HAP-1 (cell line): Measurements from ENCODE around the gene SERPINB1.
"Not testable (repeated sequence)": the region's sequence is repeated elsewhere in the genome, so short reads cannot be mapped to it uniquely, and the experiment has no call there.

Experiments used
- DNase-seq, 2 experiments: peaks; one replicate each; pipeline ENCODE4 v3.0.0-alpha.2; 2016 to 2020; ENCODE audit warnings: low spot score in 2 of 2
- H3K27me3 ChIP-seq: fragments of 250-450 bp; sonication (Bioruptor Pico); 2 replicates; pipeline ENCODE4 v1.5.1; 2020; ENCODE audit warnings: low read depth, mild to moderate bottlenecking, moderate library complexity
- H3K36me3 ChIP-seq: fragments of 250-450 bp; sonication (Bioruptor Pico); replicated peaks from 2 replicates; pipeline ENCODE4 v1.5.1; 2020; ENCODE audit warnings: mild to moderate bottlenecking
- H3K4me1 ChIP-seq: fragments of 250-450 bp; sonication (Bioruptor Pico); 2 replicates; pipeline ENCODE4 v1.5.1; 2020; ENCODE audit warnings: mild to moderate bottlenecking
- H3K4me3 ChIP-seq: fragments of 250-450 bp; sonication (Bioruptor Pico); 2 replicates; pipeline ENCODE4 v1.5.1; 2020; ENCODE audit warnings: mild to moderate bottlenecking, moderate library complexity
- H3K9me3 ChIP-seq: fragments of 250-450 bp; sonication (Bioruptor Pico); 2 replicates; pipeline ENCODE4 v1.5.1; 2020; ENCODE audit warnings: mild to moderate bottlenecking, moderate library complexity
- in situ Hi-C: fragments of 300-500 bp; cut with MboI; formaldehyde crosslinking; loops from 3 replicates; pipeline ENCODE4 v1.14.3; 2020; ENCODE audit warnings: low sequenced_read_pairs, inconsistent platforms, mixed read lengths

SERPINB1 gene

DNA sequence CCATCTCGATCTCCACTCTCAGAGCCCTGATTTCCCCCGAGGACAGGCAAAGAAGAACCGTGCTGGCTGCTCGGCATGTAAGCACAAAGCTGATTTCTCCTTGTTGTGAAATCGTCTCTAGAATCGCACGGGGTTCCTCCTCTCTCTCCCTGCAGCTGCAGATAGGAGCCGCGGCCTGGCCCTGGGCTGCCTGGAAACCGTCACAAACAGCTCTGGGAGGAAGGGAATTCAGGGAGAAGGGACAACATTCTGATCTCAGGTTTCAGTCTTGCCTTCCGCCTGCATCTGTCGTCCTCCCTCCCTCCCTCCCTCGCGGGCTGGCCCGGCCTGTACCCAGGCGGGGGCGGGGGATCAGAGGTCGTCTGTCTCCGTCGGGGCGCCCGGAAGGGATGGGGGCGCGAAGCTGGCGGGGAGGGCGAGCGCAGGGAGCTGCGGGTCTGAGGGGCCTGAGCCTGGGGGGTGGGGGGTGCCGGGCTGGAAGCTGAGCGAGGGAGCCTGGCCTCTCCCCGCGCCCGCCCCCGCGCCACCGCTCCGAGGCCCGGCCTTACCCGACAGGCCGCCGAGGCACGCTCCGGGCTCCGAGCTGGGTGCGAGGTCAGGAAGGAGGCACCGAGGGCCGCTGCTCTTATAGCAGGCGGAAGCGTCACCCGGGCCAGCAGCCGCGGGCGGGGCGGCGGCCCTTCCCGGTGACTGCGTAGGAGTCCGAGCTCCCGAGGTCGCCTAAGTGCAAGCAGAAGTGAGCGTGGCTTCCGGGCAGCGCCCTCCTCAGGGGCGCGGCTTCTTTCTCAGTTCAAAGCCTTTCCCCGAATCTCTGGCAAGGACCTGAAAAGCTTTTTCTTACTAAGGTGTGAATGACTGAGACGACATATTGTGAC is at the start of gene SERPINB1:
TSS of gene SERPINB1 (minus strand) at position 600 of the 875 bp plus-strand sequence. CDS start 1,277 bp downstream, outside the sequence.
- Histone ChIP-seq H3K27me3 (no peaks in the 10 kb centered on the region), H3K36me3 (0 out of 2 replicates have a peak, but pooled peaks cover 3% of the 10 kb centered on the region), H3K4me1 (peaks cover 31% of the 10 kb centered on the region), H3K9me3 (no peaks in the 10 kb centered on the region), H3K4me3 (peak within 1 kb of the TSS; percentile 31)
- DNase-seq = peak; percentile 81 to 86
- in situ Hi-C loops = loop anchor here (5.0 kb wide), 1 partner anchor 216 kb away; no protein-coding TSS in a partner anchor

DNA sequence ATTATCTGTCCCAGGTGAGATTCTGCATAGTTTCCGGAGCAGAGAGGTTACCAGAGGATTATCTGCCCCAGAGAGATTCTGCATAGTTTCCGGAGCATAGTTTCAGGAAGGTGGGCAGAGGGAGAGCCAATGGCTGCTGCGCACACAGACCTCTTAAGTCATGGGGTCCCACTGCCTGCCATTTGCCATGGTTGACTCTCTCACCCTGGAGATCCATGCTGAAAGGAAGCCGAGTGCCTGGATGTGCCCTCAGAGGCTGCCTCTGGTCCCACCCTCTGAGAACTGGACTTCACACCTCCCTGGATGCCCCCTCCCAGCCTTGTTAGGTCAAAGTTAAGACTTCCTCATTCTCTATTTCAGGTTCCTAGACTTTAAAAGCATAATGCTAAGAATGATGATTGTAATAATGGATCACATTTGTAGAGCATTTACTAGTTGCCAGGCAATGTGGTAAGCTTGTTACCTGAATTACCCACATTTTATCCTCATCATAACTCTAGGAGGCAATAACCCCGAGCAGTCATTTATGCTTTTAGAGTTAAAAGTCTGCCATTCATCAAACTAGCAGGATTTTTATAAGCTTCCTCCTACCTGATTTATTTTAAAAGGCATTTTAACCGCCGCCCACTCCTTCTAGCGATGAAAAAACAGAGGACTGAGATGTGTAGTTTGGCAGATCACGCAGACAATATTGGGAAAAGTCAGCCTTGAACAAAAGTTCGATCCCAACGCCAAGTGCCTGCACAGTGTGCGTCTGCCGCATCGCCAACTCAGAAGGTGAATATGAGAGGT is 49.5 kb upstream of the SERPINB1 start:
- DNase-seq = no peak
- no peak overlapping the region for H3K4me3 ChIP-seq
- in situ Hi-C loops = no loop called here
- H3K27me3 ChIP-seq = no peaks in the 10 kb centered on the region
- peaks cover 61% of the 10 kb centered on the region for H3K36me3 ChIP-seq
- H3K9me3 ChIP-seq = no peaks in the 10 kb centered on the region
- H3K4me1 ChIP-seq = no peaks in the 10 kb centered on the region

DNA sequence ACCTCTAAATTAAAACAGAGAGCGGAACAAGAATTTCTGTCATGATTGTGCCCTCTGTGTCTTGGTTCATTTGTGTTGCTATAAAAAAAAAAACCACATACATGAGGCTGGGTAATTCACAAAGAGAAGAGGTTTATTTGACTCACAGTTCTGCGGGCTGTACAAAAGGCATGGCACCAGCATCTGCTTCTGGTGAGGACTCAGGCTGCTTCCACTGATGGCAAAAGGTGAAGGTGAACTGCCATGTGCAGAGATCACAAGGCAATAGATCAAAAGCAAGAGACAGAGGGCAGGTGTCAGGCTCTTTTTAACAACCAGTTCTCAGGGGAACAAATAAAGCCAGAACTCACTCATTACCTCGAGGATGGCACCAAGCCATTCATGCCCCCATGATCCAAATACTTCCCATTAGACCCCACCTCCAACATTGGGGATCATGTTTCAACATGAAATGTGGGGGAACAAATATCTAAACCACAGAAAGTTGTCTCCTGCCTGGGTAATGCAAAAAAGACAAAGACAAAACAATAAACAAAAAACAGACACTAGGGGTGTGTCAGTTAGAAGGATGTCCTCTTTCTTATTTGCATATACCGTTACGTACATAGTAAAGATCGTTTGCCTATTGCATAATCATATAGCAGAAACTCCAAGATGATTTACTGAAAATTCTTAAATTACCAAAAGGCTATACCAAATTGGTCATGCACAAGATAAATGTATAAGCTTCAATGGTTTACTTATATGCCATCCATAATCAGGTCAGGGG is 44.5 kb upstream of the SERPINB1 start:
- no peaks in the 10 kb centered on the region for H3K4me1 ChIP-seq
- no peaks in the 10 kb centered on the region for H3K27me3 ChIP-seq
- peaks cover 17% of the 10 kb centered on the region for H3K36me3 ChIP-seq
- in situ Hi-C loops = no loop called here
- no peak overlapping the region for H3K4me3 ChIP-seq
- no peak for DNase-seq
- no peaks in the 10 kb centered on the region for H3K9me3 ChIP-seq

DNA sequence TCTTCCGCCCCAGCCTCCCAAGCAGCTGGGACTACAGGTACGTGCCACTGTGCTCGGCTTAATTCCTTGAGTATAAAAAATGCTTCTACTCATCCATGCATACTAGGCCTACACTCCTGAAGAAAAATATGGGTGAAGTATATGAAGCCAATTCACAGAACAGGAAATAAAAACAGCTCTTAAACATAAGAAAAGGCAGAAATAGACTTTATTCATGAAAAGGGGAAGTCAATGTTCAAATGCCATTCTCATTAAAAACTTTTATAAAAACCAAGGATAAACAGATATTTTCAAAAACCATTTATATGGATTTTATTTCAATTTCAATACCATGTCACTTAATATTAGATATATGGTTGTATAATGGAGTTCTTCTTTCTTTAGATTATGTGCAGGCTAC is 43.1 kb upstream of the SERPINB1 start:
- DNase-seq = no peak
- in situ Hi-C loops = no loop called here
- H3K4me1 ChIP-seq = no peaks in the 10 kb centered on the region

GRCh38 chr6:2883673-2884072 is 42.0 kb upstream of the SERPINB1 start:
- Histone ChIP-seq H3K9me3 (no peaks in the 10 kb centered on the region), H3K4me3 (no peak overlapping the region), H3K36me3 (0 out of 2 replicates have a peak, but pooled peaks cover 4% of the 10 kb centered on the region), H3K27me3 (no peaks in the 10 kb centered on the region), H3K4me1 (0 out of 2 replicates have a peak, but pooled peaks cover 1% of the 10 kb centered on the region)
- in situ Hi-C loops = no loop called here
- DNase-seq = no peak

More for the DNA sequence above, 43.1 kb upstream of the SERPINB1 start:
- no peak overlapping the region for H3K4me3 ChIP-seq
- H3K27me3 ChIP-seq = no peaks in the 10 kb centered on the region
- no peaks in the 10 kb centered on the region for H3K9me3 ChIP-seq
- H3K36me3 ChIP-seq = peaks cover 5% of the 10 kb centered on the region; the same call in 1 of the 2 replicates

DNA sequence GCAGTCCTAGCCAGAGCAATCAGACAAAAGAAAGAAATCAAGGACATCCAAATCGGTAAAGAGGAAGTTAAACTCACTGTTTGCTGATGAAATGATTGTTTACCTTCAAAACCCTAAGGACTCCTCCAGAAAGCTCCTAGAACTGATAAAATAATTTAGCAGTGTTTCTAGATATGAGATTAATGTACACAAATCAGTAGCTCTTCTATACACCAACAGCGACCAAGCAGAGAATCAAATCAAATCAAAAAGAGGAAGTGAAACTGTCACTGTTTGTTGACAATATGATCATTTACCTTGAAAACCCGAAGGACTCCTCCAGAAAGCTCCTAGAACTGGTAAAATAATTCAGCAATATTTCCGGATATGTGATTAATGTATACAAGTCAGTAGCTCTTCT is 39.8 kb upstream of the SERPINB1 start:
- no peak for DNase-seq
- Histone ChIP-seq H3K36me3 (no peaks in the 10 kb centered on the region), H3K9me3 (no peaks in the 10 kb centered on the region), H3K4me3 (no peak overlapping the region), H3K27me3 (no peaks in the 10 kb centered on the region), H3K4me1 (peaks cover 24% of the 10 kb centered on the region)
- in situ Hi-C loops = no loop called here

DNA sequence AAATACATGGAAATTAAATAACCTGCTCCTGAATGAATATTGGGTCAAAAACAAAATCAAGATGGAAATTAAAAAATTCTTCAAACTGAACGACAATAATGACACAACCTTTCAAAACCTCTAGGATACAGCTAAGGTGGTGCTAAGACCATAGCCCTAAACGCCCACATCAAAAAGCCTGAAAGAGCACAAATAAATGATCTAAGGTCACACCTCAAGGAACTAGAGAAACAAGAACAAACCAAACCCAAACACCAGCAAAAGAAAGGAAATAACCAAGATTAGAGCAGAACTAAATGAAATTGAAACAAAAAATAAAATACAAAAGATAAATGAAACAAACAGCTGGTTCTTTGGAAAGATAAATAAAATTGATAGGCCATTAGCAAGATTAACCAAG is 38.5 kb upstream of the SERPINB1 start:
- H3K4me1 ChIP-seq = peaks cover 34% of the 10 kb centered on the region
- H3K4me3 ChIP-seq, H3K36me3 ChIP-seq, in situ Hi-C loops, H3K27me3 ChIP-seq, H3K9me3 ChIP-seq, DNase-seq: not testable (repeated sequence)

GRCh38 chr6:2877960-2878359 is 36.3 kb upstream of the SERPINB1 start:
- peaks cover 36% of the 10 kb centered on the region for H3K4me1 ChIP-seq
- H3K4me3 ChIP-seq = no peak overlapping the region
- H3K9me3 ChIP-seq = no peaks in the 10 kb centered on the region
- in situ Hi-C loops = no loop called here
- H3K36me3 ChIP-seq = no peaks in the 10 kb centered on the region
- DNase-seq = no peak
- H3K27me3 ChIP-seq = no peaks in the 10 kb centered on the region

DNA sequence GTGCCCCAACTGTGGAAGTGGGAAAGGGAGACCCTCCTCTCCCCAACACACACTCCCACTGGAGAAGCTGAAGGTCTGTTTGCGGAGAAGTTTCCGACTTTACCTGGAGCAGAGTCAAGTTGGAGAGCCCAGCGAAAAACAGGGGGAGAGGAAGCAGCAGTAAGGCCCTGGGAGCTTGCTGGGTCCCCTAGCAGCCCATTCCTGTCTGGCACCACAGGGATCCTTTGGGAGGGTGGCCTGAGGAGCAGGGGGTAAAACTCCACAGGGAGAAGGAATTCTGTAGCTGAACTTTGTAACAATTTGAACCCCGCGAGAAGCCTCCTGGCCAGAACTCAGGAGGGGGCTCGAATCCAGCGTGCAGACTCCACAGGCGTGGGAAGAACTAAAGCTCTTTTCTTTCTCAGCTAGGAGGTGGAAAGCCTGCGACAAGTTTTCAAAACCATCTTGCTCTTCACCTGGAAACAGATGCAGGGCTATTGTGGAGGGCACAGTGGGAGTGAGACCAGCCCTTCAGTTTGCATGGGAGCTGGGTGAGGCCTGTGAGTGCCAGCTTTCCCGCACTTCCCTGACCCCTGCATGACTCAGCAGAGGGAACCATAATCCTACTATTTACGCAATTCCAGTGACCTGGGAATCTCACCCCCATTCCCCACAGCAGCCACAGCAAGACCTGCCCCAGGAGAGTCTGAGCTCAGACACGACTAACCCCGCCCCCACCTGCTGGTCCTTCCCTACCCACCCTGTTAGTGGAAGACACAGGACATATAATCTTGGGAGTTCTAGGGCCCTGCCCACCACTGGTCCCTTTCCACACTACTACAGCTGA is 35.6 kb upstream of the SERPINB1 start:
- H3K36me3 ChIP-seq = no peaks in the 10 kb centered on the region
- no peaks in the 10 kb centered on the region for H3K9me3 ChIP-seq
- in situ Hi-C loops = no loop called here
- H3K4me1 ChIP-seq = peaks cover 36% of the 10 kb centered on the region
- DNase-seq = no peak
- no peaks in the 10 kb centered on the region for H3K27me3 ChIP-seq
- H3K4me3 ChIP-seq = no peak overlapping the region

DNA sequence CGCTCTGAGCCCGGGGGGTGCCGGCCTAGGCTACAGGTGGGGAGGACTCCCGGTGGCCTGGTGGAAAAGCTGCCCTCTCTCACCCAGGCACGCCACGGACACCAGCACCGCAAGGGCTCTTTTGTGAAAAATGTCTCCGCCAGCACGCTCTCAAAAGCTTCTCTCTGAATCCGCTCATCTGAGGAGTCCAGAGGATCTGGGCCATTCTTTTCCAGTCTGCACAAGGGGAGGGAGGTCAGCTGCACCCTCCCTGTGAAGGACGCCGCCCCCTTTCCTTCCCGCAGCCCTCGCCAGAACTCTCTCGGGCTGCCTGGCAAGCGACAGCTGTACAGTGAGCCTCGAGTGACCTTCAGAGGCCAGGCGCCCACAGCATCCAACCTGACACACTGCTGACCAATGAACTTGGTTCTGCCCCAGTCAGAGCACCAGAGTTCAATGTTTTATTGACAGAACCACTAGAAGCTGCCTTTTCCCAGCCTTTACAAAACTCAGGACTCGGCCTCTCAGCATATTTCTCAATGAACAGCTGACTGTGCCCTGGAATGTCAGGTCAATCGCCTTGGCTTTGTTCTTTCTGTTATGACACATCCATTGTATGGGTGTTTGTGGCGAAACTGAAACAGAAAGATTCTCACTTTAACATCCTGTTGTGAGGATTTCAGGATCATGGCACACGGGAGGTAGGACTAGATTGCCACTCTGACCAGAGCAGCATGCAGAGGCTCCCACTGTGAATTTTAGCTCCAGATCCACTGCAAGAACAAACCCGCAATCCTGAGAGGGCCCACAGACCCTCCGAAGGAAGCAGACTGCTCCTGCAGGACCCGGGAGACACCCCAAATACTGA is 34.8 kb upstream of the SERPINB1 start:
- Histone ChIP-seq H3K4me3 (no peak overlapping the region), H3K36me3 (no peaks in the 10 kb centered on the region), H3K9me3 (no peaks in the 10 kb centered on the region), H3K4me1 (peaks cover 36% of the 10 kb centered on the region), H3K27me3 (no peaks in the 10 kb centered on the region)
- in situ Hi-C loops = no loop called here
- DNase-seq = peak; percentile 51 to 67

DNA sequence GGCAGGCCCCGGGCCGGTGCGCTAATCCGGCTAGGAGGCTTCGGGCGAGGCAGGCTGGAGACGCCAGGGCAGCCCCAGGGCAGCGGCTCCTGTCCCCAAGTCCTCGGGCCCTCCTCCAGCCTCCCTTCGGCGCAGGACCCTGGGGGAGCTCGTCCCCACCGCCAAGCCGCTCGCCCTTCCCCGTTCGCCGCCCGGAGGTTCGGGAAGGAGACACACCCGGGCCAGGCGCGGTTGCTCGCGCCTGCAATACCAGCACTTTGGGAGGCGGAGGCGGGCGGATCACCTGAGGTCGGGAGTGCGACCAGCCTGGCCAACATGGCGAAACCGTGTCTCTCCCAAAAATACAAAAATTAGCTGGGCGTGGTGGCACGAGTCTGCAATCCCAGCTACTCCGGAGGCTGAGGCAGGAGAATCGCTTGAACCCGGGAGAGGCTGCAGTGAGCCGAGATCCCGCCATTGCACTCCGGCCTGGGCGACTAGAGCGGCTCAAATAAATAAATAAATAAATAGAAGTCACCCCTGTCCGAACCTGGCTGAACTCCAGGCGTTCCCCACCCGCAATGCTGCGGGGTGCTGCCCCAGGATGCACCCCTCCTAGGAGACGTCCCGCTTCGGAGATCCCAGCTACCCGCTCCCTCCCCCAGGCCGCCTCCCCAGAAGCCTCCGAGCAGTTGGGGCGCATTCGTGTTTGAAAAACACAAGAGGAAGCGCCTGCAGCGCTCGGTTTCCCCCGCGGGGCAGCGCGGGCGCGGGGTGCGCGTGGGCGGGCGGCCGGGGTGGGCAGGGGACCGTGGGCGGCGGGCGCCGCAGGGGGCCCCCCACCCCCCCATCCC is 33.9 kb upstream of the SERPINB1 start:
- in situ Hi-C loops = no loop called here
- peak in 1 of 2 experiments; percentile 38 for DNase-seq
- Histone ChIP-seq H3K36me3 (no peaks in the 10 kb centered on the region), H3K27me3 (no peaks in the 10 kb centered on the region), H3K9me3 (no peaks in the 10 kb centered on the region), H3K4me1 (peaks cover 36% of the 10 kb centered on the region), H3K4me3 (no peak overlapping the region)
